HG03442 (cell line): ENCODE results near the gene FAM193B.

Source experiments
- ATAC-seq: cut with Tn5 transposase; IDR thresholded peaks from one replicate; pipeline ENCODE4 v1.9.1; 2021; ENCODE audit warnings: mild to moderate bottlenecking, moderate library complexity; ENCODE audit not compliant: unreplicated experiment

Gene FAM193B

DNA sequence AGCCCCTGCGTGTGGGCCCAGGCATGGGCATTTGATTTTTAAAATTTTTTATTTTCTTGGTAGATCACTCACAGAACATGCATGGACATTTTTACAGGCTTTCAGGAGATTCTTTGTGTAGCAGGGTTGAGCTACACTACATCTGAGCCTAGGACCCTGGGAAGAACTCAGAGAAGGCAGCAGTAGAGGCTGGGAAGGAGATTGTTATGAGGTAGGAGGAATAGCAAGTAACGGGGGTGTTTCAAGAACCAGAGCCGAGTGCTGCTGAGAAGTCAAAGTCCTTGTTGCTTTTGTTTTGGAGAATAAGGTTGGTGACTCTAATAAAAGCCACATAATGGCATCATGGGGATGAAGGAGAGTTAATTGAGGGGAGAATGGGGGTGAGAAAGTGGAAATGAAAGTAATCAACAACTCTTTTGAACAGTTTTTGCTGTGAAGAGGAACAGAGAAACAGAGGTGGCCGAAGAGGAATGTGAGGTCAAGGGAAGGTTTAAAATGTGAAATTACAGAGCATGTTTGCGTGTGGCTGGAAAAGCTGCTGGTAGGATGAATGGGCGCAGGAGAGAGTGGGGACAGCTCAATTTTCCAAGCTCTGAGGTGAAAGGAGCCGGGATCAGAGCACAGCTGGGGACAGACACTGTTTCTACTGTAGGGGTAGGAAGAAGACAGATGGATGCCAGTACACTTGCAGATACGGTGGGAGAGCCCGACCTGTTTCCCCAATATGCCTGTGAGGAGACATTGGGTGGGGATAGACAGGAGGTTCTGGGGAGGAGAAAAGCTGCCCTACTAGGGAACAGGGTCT is 52.3 kb downstream of the FAM193B start:
- no peak for ATAC-seq

DNA sequence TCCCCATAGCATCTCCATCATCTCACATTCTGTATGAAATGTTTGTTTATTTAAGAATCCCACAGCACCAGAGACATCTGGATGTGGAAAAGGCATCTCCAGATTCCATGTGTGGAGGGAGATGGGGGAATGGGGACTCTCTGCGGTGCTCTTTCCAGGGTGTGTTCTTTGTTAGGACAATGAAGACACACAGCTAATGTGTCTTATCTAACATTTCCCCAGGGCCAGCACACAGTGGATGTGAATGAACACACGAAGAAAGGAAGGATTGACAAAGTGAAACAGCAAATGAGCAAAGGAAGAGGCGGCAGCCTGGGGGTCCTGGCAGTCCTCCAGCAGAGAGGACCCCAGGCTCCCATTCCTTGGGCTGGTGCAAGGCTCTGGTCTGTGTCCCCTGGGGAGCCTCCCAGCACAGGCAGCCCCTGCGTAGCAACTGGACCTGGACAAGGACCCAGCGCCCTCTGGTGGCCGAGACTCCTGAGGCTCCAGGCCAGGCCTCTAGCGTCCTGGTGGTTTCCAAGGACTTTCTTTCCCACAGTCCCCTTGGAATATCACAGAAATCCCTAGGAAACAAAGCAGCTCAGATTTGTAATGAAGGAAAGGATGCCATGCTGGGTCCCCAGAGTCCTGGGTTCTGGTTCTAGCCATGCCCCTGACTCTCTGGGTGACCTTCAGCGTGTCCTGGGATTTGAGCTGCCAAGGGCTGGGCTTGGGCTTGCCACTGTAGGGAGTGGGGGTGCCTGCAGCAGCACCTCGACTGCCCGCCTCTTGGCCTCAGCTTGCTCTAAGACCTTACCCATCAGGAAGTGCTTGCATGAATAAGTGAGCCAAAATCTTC is 53.5 kb downstream of the FAM193B start:
- no peak for ATAC-seq

DNA sequence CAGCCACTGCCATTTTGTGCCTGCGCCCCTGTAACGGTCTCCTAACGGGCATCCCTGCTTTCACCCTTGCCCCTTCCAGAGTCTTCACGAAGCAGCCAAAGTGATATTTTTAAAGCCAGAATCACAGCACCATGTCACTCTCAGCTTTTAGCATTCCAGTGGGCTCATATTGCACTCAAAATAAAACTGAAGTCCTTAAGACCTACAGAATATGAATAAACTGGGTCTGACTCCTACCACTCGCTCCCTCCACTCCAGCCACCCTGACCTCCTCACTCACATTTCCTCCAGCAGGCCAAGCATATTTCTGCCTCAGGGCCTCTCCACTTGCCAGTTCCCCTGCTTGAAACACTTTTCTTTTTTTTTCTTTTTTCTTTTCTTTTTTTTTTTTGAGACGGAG is 54.5 kb downstream of the FAM193B start:
- ATAC-seq, result no peak

DNA sequence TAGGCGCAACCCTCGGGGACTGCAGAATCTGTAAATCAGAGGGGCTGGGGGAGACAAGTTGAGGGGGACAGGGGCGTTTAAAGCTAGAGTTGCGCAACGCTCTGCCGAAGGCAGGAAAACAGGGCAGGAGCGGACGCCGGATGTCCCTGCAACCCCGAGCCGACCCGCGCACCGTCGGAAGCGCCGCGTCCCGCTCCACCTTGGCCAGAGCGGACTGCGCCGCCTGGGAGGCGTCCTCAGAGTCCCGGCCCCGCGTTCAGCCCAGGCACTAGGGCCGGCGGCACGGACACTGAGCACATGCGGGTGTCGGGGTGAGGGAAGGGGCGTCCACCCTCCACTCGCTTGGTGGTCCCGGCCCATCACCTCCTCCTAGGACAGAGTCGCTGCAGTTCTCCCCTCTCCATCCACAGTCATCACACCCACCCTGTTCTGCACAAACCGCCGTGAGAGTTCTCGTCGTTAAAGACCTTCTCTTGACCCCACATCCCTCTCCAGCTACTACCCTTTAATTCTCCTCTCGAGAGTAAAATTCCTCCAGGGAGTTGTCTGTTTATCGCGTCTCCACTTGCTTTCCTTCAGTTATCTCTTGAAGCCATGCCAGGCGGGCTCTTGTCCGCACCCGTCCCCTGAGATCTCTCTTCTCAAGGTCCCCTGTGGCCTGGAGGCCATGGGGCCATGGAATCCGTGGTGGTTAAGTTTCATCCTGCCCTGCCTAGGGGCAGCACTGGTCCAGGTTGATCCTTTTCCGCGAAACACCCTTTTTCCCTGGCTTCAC is 56.2 kb downstream of the FAM193B start:
- peak; percentile 1 for ATAC-seq

DNA sequence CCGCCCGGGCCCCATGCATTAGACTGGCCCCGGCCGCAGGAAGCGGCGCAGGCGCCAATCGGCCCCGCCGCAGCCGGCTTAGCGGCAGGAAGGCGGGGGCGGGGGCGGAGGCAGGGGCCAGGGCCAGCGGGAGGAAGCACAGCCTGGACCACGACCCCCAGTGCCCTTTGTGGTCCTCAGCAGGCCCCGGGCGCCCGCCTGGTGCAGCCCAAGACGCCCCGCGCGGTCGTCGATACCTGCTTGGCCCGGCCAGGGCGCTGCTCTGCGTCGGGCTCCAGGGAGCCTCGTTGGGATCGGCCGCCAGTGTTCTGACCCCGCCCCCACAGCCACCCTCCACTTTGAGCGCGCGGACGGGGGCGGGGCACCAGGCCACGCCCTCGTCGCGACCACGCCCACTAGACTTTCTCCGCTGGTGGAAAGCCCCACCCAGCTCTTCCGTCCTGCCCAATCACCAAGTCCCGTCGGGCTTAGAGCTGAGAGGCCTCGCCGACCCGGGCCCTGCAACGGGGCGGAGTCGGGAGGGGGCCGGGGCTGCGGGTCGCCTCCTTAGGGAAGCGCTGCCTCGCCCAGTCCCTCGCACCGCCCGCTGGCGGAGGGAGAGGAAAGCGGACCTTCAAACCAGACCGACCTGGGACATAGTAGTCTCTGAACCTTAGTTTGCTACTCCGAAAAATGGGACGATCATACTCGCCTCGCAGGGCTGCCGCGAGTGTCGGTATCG is 56.9 kb downstream of the FAM193B start, which contains the start of gene PDLIM7:
PDLIM7 (minus strand) TSS at position 313 of the 721 bp plus-strand sequence. CDS start 1,092 bp downstream, outside the sequence.
- peak; percentile 65 for ATAC-seq

DNA sequence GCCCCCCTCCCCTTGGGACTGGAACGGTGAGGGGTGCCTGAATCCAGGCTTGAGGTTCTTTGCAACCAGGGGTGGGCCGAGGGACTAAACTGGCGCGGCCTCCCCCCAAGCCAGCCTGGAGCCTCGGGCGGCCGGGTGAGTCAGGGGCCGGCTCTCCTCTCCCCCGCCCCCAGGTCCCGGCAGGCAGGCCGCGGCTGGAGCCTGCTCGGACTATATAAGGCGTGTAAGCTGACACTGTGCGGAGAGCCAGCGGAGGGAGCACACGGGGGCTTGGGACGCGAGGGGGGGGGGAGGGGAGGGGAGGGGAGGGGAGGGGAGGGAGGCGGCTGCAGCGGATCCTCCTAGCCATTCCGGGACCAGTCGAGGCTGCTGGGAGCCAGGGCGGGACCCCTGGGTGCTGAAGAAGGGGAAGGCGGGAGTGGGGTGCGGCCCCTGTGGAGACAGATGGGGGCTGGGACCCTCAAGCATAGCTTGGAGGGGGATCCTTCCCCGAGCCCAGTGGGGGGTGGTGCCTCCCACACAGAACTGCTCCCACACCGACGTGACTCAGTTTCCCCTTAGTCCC is 57.6 kb downstream of the FAM193B start:
- ATAC-seq, result no peak

DNA sequence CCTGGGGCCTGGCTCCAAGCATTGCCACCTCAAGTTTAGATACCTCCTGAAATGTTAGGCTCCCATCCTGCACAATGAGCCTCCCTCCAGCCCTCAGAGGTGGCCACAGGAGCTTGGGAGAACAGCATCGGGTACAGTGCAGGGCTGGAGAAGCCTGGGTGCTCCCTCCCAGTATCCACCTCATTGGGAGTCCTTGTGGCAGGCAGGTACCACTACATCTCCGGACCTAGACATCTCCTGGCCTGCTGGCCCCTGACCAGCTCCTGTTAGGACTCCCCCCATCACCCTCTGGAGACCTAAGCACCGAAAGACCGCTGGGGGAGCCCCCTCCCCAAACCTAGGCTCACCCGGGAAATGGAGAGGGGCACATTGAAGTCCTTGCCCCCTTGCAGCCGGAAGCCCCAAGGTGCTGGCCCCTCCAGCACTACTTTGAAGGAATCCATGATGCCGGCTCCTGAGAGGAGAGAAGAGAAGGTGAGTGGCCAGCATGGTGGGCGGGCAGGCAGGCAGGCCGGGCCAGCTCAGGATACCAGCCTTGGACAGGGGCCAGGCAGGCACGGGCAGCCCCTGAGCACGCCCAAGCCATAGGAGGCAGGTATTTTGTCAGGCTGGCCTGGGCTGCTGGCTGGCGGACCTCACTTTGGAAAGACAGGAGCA is 58.2 kb downstream of the FAM193B start:
- ATAC-seq, result no peak

DNA sequence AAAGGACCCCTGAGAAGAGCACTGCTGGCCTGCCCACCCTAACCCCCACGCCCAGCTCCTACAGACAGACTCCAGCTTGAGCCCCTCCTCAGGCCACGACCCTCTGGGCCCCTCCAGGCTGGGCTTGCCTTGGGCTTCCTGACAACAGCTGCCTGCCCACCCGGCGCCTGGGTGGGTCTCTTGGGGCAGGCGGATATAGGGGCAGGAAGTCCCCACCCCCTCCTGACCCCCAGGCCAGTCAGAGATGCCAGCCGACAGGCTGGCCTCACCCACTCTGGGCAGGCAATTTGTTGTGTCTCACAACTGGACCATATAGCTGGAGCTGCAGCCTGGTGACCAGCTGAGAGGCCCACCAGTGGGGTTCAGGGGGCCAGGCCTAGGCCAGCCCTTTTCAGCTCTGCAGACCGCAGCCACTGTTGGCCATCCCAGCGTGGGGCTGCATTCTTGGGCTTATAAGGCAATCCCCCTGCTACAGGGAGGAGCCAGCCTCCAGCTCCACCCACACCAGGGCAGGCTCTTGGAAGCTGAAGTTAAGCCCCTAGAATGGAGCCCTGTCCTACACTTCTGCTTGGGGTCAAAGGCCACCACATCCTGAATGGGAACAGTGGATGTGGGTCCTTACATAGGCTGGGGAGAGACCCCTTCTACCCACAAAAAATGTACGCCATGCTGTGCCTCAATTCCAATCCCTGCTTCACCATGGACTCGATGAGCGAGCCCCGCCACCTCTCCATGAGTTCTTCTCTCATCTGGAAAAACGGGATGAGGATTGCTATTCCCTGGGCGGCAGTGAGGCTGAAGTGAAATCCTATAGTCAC is 58.9 kb downstream of the FAM193B start:
- ATAC-seq, result no peak

DNA sequence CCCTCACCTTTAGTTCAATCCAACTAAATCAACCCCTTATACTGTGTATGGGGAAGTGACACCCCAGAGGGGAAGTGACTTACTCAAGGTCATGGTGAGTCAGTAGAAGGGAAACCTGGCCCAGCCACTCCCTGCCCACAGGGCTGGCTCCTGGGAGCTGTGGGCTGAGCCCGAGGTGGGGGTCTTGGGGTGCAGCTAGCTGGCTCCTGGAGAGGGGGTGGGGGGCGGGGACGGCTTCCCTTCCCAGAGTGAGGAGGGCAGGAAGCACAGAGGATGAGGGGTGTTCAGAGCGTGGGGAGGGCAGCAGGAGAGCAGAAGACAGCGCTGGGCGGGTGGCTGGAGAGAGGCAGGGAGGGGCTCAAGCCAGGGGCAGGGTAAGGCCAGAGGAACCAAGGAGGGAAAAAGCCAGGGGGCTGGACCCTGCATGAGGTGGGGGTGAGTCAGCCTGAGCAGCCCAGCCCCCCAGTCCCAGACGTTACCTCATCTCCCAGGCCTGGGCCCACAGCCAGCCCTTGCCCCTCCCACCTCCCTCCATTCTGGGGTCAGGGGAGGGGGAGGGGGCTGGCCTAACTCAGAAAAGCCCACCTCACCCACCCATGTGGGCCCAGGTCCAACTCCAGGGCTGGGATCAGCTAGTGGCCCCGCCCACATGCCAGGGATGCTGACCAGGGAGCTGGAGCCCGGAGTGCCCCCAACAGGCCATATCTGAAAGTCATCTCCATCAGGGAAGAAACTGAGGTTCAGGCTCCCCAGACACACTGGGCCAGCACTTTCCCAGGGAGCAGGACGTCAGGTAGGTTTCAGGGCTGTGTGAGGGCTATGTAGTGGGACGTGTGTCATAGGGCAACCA is 59.8 kb downstream of the FAM193B start:
- no peak for ATAC-seq

DNA sequence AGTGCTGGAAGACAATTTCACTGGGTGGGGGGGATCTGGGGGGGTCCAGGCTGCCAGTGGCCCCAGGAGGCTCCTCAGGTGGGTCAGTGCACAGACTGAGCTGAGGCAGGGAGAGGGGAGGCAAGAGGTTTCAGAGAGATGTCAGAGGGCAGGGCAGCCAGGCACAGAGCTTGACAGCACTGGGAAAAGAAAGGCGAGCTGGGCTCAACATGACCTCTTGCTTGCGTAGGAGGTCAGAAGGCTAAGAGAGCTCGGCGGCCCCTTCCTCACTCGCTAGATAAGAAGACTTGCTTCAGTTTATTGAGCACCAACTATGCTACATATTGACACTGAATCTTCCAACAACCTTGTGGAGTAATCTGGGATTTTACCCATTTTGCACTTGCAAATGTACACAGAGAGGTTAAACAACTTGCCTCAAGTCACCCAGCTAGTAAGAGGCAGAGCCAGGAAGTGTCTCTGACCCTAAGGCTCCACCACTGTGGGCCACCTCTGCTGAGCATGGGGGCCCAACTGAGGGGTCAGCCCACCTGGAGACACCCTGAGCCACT is 60.5 kb downstream of the FAM193B start:
- no peak for ATAC-seq

DNA sequence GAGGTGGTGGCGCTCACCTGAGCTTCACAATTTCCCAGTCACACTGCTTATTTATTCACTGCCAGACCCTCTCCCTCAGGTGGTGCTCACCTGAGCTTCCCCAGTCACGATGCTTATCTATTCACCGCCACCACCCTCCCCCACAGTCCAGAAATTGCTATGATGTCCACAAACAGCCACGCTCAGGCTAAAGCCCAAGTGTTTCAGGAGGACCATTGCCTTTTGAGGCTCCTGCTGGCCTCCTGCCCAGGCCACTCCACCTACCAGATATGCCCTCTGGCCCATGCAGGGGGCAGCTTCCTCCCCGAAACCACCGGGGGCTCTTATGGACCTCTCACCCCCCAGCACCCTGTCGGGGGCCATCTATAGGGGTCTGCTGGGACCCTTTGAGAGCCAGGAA is 61.5 kb downstream of the FAM193B start:
- ATAC-seq, result no peak

DNA sequence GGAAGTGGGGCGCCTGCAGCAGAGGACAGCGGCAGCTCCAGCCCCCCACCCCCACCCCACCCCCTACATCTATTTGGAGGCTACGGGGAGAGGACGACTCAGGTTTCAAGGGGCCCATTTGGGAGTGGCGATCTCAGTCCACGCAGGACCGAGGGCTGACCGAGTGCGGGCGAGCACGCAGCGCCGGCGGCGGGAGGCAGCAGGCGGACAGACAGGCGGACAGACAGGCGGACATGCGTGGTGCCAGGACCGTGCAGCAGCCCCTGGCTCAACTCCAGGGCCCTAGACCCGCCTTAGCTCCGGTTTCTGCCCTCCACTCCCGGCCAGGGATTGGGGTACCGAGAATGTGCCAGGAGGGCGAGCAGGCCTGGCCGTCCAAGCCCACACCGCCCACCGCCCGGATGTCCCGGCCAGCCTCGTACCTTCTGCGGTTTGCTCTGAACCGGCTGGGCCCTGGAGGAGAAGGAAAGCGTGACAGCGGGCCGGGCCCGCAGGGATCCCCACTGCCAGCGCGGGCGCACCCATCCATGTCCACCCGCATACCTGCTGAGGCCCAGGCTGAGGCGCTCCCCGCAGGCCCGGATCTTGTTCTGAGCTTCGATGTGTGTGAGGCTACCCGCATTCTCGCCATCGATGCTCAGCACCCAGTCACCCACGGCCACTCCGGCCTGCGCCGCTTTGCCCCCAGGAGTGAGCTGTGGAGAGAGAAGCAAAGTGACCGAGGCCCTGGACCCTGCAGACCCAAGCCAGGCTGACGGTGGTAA is 62.2 kb downstream of the FAM193B start:
- ATAC-seq, result no peak

DNA sequence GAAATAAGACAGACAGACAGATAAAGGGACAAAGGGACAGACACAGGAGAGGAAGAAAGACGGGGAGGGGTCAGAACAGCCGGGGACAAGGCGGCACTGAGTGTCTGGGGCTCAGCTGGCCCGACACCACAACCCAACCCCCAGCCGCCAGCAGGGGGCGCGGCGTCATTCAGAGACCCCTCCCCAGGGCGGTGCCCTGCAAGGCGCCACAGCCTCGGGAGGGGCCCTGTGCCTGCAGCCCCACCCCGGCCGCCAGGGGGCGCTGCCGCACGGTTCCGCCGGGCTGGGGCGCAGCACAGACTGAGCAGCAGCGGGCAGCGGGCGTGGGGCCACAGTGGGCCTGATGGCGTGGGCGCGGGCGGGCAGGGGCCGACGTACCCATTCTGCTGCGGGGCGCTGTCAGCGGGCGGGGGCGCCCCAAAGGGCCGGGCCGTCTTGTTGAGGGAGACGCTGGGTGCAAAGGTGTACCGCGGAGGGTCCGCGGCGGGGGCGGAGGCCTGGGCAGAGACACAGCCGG is 62.9 kb downstream of the FAM193B start:
- ATAC-seq, result no peak

DNA sequence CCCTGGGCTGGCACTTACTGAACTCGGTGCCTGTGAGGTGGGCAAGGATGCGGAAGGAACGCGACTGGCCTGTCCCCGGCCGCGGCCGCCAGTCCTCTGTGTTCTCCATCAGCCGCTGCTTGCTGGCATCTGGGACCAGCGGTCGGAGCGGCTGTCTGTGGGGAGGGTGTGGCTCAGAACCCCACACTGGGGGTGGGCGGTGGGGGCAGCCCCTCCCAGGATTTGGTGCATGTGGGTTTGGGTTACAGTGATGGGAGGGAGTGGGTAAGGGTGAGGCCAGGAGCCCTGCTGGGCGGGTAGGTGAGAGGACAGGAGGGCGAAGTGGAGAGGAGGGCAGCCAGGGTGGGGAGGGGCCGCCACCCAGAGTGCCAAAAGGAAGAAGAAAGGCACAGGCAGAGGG is 63.4 kb downstream of the FAM193B start:
- ATAC-seq, result no peak

DNA sequence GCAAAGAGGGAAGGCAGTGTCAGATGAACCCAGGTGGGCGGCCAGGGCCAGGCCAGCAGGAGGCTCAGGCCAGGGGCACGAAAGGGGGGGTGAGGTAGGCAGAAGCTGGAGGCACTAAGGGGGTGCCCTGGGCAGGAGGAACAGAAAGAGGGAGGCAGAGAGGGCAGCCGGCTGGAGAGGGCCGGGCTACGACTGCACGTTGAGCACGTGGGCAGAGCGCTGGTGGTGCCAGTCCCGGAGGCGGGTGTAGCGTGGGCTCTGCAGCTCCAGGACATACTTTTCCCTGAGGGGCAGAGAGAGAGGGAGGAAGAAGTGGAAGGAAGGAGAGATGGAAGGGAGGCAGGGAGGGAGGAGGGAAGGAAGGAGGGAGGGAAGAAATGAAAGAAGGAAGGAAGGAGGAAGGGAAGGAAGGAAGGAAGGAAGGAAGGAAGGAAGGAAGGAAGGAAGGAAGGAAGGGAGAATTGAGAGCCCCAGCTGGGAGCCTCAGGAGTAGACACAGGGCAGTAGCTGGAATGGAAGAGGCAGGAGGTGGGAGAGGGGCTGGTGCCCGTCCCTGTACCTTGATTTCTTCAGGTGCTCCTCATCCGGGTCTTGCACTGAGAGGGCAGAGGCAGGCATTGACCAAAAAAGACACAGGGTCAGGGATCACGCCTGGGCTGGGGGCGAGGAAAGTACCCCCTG is 63.9 kb downstream of the FAM193B start:
- no peak for ATAC-seq

DNA sequence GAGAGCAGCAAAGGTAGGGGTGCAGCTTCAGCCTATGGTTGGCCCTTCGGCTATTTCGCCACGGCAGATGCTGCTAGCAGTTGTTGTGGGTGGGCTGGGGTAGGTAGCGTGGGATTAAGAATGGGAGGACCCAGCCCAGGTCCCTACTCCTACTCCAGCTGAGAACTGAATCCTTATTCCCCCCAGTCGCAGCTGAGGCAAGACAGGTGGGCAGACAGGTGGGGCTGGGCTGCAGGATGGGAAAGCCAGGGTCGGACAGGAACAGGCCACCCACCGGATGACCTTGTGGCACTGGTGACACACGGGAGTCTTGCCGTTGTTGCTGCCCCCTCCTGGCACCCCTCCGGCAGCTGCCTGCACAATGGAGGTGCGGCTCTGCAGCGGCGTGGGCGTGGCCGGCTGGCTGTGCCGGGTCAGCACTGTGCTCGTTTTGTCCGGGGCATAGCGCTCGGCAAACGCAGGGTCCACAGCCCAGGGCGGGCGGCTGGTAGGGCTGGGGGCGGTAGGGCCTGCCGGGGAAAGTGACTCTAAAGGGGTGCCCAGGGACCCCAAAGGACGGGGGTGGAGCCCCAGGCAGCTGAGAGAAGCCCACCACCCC is 65.1 kb downstream of the FAM193B start:
- ATAC-seq, result no peak
